IPS DF 19.7 (cell line): ENCODE data around the gene PLCG2.
"Not testable (repeated sequence)": the region's sequence is repeated elsewhere in the genome, so short reads cannot be mapped to it uniquely, and the experiment has no call there.

Experiments
- DNase-seq: peaks from one replicate; pipeline ENCODE4 v3.0.0-alpha.2; 2013; ENCODE audit warnings: low read depth, low spot score

PLCG2 gene

GRCh38 chr16:81790277-81790676, 11.2 kb downstream of the PLCG2 start:
- no peak for DNase-seq

GRCh38 chr16:81790830-81791435, 11.8 kb downstream of the PLCG2 start:
- DNase-seq, result no peak

GRCh38 chr16:81792828-81793227, 13.7 kb downstream of the PLCG2 start:
- no peak for DNase-seq

GRCh38 chr16:81795193-81795592, 16.1 kb downstream of the PLCG2 start:
- DNase-seq, result no peak

GRCh38 chr16:81796035-81796434, 16.9 kb downstream of the PLCG2 start:
- no peak for DNase-seq

GRCh38 chr16:81796583-81797346, 17.7 kb downstream of the PLCG2 start:
- DNase-seq, result no peak

- DNase-seq, result no peak
These were observed 18.4 kb downstream of the PLCG2 start for GRCh38 chr16:81797443-81797842.

GRCh38 chr16:81798311-81799137, 19.4 kb downstream of the PLCG2 start:
- DNase-seq, result no peak

- no peak for DNase-seq
These were observed 20.0 kb downstream of the PLCG2 start for GRCh38 chr16:81799138-81799504.

GRCh38 chr16:81801724-81802123, 22.6 kb downstream of the PLCG2 start:
- DNase-seq, result not testable (repeated sequence)

- DNase-seq, result no peak
These were observed 24.2 kb downstream of the PLCG2 start for GRCh38 chr16:81803332-81803731.

GRCh38 chr16:81804134-81804610, 25.1 kb downstream of the PLCG2 start:
- DNase-seq, result no peak

GRCh38 chr16:81806696-81807095, 27.6 kb downstream of the PLCG2 start:
- DNase-seq, result no peak

- no peak for DNase-seq
These were observed 28.8 kb downstream of the PLCG2 start for GRCh38 chr16:81807767-81808358.

- DNase-seq, result no peak
These were observed 29.9 kb downstream of the PLCG2 start for GRCh38 chr16:81808933-81809480.

GRCh38 chr16:81809567-81809966, 30.5 kb downstream of the PLCG2 start:
- no peak for DNase-seq

GRCh38 chr16:81810361-81810760, 31.3 kb downstream of the PLCG2 start:
- DNase-seq, result no peak

GRCh38 chr16:81810894-81811538, 31.9 kb downstream of the PLCG2 start:
- no peak for DNase-seq

GRCh38 chr16:81813648-81814047, 34.6 kb downstream of the PLCG2 start:
- DNase-seq, result no peak

GRCh38 chr16:81814751-81815428, 35.8 kb downstream of the PLCG2 start:
- DNase-seq, result no peak

- DNase-seq, result no peak
These were observed 36.3 kb downstream of the PLCG2 start for GRCh38 chr16:81815429-81815766.
